A549 (cell line): ENCODE data around the gene SELENBP1. TPM values are rescaled to one million over a fixed set of nuclear protein-coding genes. Genes with fewer than 3 reads are reported as not detected.

Source experiments
- ATAC-seq, 2 experiments: fragments of 200-7000 bp in 1 of 2; fragments of >200 bp in 1 of 2; cut with Nextera tagmentation in 1 of 2; cut with Tn5 transposase in 1 of 2; 3 replicates each; pipeline versions ENCODE4 v1.8.0 to v1.9.1; 2018 to 2020; ENCODE audit warnings: mild to moderate bottlenecking in 1 of 2, moderate library complexity in 1 of 2
- CTCF ChIA-PET: fragments of 300-600 bp; sonication (Branson Sonifier 250); formaldehyde crosslinking; extraction: SDS; loops from one replicate; lab custom pipeline; 2021; ENCODE audit warnings: antibody characterized with exemption, inconsistent platforms; lab: Yijun Ruan, JAX
- POLR2A ChIA-PET: fragments of 350-600 bp; formaldehyde crosslinking; extraction: SDS; loops from one replicate; lab custom pipeline; 2021; ENCODE audit warnings: antibody characterized with exemption, inconsistent platforms; lab: Yijun Ruan, JAX
- DNase-seq, 2 experiments: peaks; one replicate each; pipeline versions ENCODE4 v3.0.0 to v3.0.0-alpha.2; 2011 to 2016; ENCODE audit warnings: low read depth in 1 of 2, low spot score in 1 of 2
- FAIRE-seq: peaks from 2 replicates; lab custom pipeline; 2011; peaks lifted over from hg19 to GRCh38; lab: Jason Lieb, UNC
- H3K27ac ChIP-seq, 2 experiments: fragments of >200 bp; sonication (Bioruptor Twin); formaldehyde crosslinking; 3 replicates each; pipeline ENCODE4 v1.5.1; 2016 to 2017
- H3K4me1 ChIP-seq: fragments of >200 bp; sonication (Bioruptor Twin); formaldehyde crosslinking; 3 replicates; pipeline ENCODE4 v1.6.1; 2016
- H3K4me2 ChIP-seq: fragments of >200 bp; sonication (Bioruptor Twin); formaldehyde crosslinking; 3 replicates; pipeline ENCODE4 v1.6.1; 2016
- H3K4me3 ChIP-seq: fragments of >200 bp; sonication (Bioruptor Twin); formaldehyde crosslinking; 3 replicates; pipeline ENCODE4 v1.5.1; 2016
- H3K9me3 ChIP-seq: fragments of >200 bp; sonication (Bioruptor Twin); formaldehyde crosslinking; 3 replicates; pipeline ENCODE4 v1.6.1; 2016
- CBX2 ChIP-seq: fragments of 200-600 bp; sonication (generic); IDR thresholded peaks from 2 replicates; pipeline ENCODE4 v1.6.1; 2016; ENCODE audit warnings: low read depth, mild to moderate bottlenecking, borderline replicate concordance
- CEBPB ChIP-seq, 2 experiments: fragments of >200 bp in 1 of 2; sonication (Bioruptor Twin) in 1 of 2; formaldehyde crosslinking in 1 of 2; IDR thresholded peaks; 2 replicates each; pipeline ENCODE4 v1.6.1; 2012 to 2016
- CHD4 ChIP-seq: fragments of 200-600 bp; sonication (generic); IDR thresholded peaks from 2 replicates; pipeline ENCODE4 v1.6.1; 2016; ENCODE audit warnings: antibody characterized with exemption, mild to moderate bottlenecking, borderline replicate concordance
- EHF ChIP-seq: fragments of 250-450 bp; sonication (Bioruptor Pico); IDR thresholded peaks from 2 replicates; pipeline ENCODE4 v1.5.0; 2020; ENCODE audit warnings: mild to moderate bottlenecking
- ESRRA ChIP-seq: fragments of 150-350 bp; IDR thresholded peaks from 2 replicates; pipeline ENCODE4 v1.6.1; 2014; ENCODE audit warnings: mild to moderate bottlenecking, low read length, borderline replicate concordance
- HDAC2 ChIP-seq: fragments of 200-600 bp; sonication (generic); IDR thresholded peaks from 2 replicates; pipeline ENCODE4 v1.6.1; 2016
- HOXB13 ChIP-seq: fragments of 250-450 bp; sonication (Bioruptor Pico); IDR thresholded peaks from 2 replicates; pipeline ENCODE4 v1.5.0; 2020; ENCODE audit warnings: low read depth, mild to moderate bottlenecking, moderate library complexity
- JUN ChIP-seq, 2 experiments: fragments of >200 bp; sonication (Bioruptor Twin); formaldehyde crosslinking; IDR thresholded peaks; 2 replicates in 1 of 2; 3 replicates in 1 of 2; pipeline ENCODE4 v1.6.1; 2016 to 2017
- KDM1A ChIP-seq: fragments of 200-600 bp; sonication (generic); IDR thresholded peaks from 2 replicates; pipeline ENCODE4 v1.6.1; 2016; ENCODE audit warnings: low read depth, mild to moderate bottlenecking
- MYC ChIP-seq: IDR thresholded peaks from 2 replicates; pipeline ENCODE4 v1.6.1; 2012; ENCODE audit warnings: mild to moderate bottlenecking, inconsistent platforms, low read length, improper control_type of control experiment, borderline replicate concordance
- NPAS2 ChIP-seq: fragments of 250-450 bp; sonication (Bioruptor Pico); IDR thresholded peaks from 2 replicates; pipeline ENCODE4 v1.8.0; 2022; ENCODE audit warnings: mild to moderate bottlenecking, moderate library complexity, borderline replicate concordance
- NR3C1 ChIP-seq: fragments of >200 bp; sonication (Bioruptor Twin); formaldehyde crosslinking; IDR thresholded peaks from 3 replicates; pipeline ENCODE4 v1.6.1; 2017
- PHF8 ChIP-seq: fragments of 200-600 bp; sonication (generic); IDR thresholded peaks from 2 replicates; pipeline ENCODE4 v1.6.1; 2016; ENCODE audit warnings: low read depth, mild to moderate bottlenecking, antibody characterized with exemption, moderate library complexity, borderline replicate concordance
- RARB ChIP-seq: fragments of 250-450 bp; sonication (Bioruptor Pico); IDR thresholded peaks from 2 replicates; pipeline ENCODE4 v1.8.0; 2021; ENCODE audit warnings: mild to moderate bottlenecking, moderate library complexity
- RCOR1 ChIP-seq: fragments of 150-350 bp; IDR thresholded peaks from 2 replicates; pipeline ENCODE4 v1.6.1; 2014; ENCODE audit warnings: antibody characterized with exemption, low read length, low read depth
- RFX5 ChIP-seq: fragments of 450-650 bp; IDR thresholded peaks from 2 replicates; pipeline ENCODE4 v1.7.1; 2014; ENCODE audit warnings: antibody characterized with exemption, mild to moderate bottlenecking, moderate library complexity
- SREBF2 ChIP-seq: fragments of 450-650 bp; IDR thresholded peaks from 2 replicates; pipeline ENCODE4 v1.6.1; 2014; ENCODE audit warnings: mild to moderate bottlenecking, moderate library complexity
- TFCP2L1 ChIP-seq: fragments of 250-450 bp; sonication (Bioruptor Pico); IDR thresholded peaks from 2 replicates; pipeline ENCODE4 v1.5.0; 2021; ENCODE audit warnings: mild to moderate bottlenecking
- TP53 ChIP-seq: fragments of 250-450 bp; sonication (Bioruptor Pico); IDR thresholded peaks from 2 replicates; pipeline ENCODE4 v1.5.0; 2021; ENCODE audit warnings: mild to moderate bottlenecking, moderate library complexity
- ZC3H11A ChIP-seq: fragments of 450-650 bp; IDR thresholded peaks from 2 replicates; pipeline ENCODE4 v1.6.1; 2014; ENCODE audit warnings: antibody characterized with exemption, mild to moderate bottlenecking
- ZFP36 ChIP-seq: fragments of 450-650 bp; IDR thresholded peaks from 2 replicates; pipeline ENCODE4 v1.6.1; 2014; ENCODE audit warnings: borderline replicate concordance; ENCODE audit not compliant: partially characterized antibody
- ZNF302 ChIP-seq: fragments of 250-450 bp; sonication (Bioruptor Pico); IDR thresholded peaks from 2 replicates; pipeline ENCODE4 v1.9.0; 2021; ENCODE audit warnings: inconsistent platforms, mild to moderate bottlenecking, moderate library complexity
- ZSCAN20 ChIP-seq: fragments of 250-450 bp; sonication (Bioruptor Pico); IDR thresholded peaks from 2 replicates; pipeline ENCODE4 v1.8.0; 2022; ENCODE audit warnings: mild to moderate bottlenecking, moderate library complexity
- WGBS: methylation state at CpG from one replicate; pipeline ENCODE4 v1.1.6; 2017; ENCODE audit errors: missing lambda C conversion rate; 5-methylcytosine and 5-hydroxymethylcytosine counted together
- polyA plus RNA-seq, 4 experiments: library from polyadenylated mRNA; depleted of rRNA in 3 of 4; stranded (reverse); fragments of >200 nt; fragmentation: RNase III in 1 of 4; extraction: RNeasy Plus Mini Kit Qiagen cat#74134 plus additional on column Dnase treatment in 1 of 4; gene quantifications; 2 replicates in 3 of 4; 3 replicates in 1 of 4; pipeline ENCODE4 v1.2.3, GENCODE V29; 2011 to 2017
- TF ChIP-seq, protein P1 (sequence below): fragments of 250-450 bp; sonication (Bioruptor Pico); IDR thresholded peaks from 2 replicates; pipeline ENCODE4 v1.5.0; 2020; ENCODE audit warnings: low read depth, mild to moderate bottlenecking, moderate library complexity
- TF ChIP-seq, protein P2 (sequence below): fragments of >200 bp; sonication (Bioruptor Twin); formaldehyde crosslinking; IDR thresholded peaks from 3 replicates; pipeline ENCODE4 v1.5.1; 2016
- TF ChIP-seq, protein P3 (sequence below): IDR thresholded peaks from 2 replicates; pipeline ENCODE4 v1.6.1; 2012; ENCODE audit warnings: low read depth, borderline replicate concordance
- TF ChIP-seq, protein P4 (sequence below): fragments of >200 bp; sonication (Bioruptor Twin); formaldehyde crosslinking; IDR thresholded peaks from 2 replicates; pipeline ENCODE4 v1.6.1; 2016
- TF ChIP-seq, protein P5 (sequence below): fragments of 250-450 bp; sonication (Bioruptor Pico); IDR thresholded peaks from 2 replicates; pipeline ENCODE4 v1.5.0; 2021; ENCODE audit warnings: mild to moderate bottlenecking, moderate library complexity, borderline replicate concordance
- TF ChIP-seq, protein P6 (sequence below): fragments of 150-350 bp; IDR thresholded peaks from 2 replicates; pipeline ENCODE4 v1.6.1; 2014; ENCODE audit warnings: low read depth, mild to moderate bottlenecking, low read length

Gene SELENBP1
- polyA plus RNA-seq, 2 of the 4 experiments (the other 2 are of a cell fraction) = 12.8 to 28.6 TPM

DNA sequence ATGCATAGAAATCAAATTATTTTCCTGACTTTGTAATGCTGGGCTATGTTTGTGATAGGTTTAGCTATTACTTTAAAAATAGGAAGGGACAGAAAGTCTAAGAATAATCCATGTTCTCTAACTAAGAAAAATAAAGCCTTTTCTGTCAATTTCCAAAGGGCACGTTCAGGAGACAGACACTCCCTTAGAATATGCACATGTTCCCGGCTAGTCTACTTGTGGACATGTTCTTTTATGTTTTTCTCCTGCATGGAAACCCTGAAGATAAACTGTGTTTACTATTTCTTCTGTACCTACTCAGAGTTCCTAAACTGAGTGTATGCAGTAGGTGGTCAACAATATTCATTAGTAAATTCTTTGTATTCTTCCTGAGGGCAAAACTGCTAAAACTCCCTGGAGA, 39.4 kb upstream of the SELENBP1 start:
- WGBS = 81% methylated on average over 2 of the region's 2 CpGs
- Histone ChIP-seq H3K27ac (no peak overlapping the region), H3K4me3 (no peak overlapping the region), H3K4me1 (no peaks in the 10 kb centered on the region; the same call in 2 of the 3 replicates), H3K9me3 (no peaks in the 10 kb centered on the region), H3K4me2 (no peak overlapping the region)
- FAIRE-seq (no peak), DNase-seq (no peak), ATAC-seq (no peak)
- POLR2A ChIA-PET = interaction anchor here (0.9 kb wide), 1 partner anchor 13 kb away, joined by 3 read pairs; the partner anchor contains the start of gene PSMB4
- TF ChIP-seq, protein P1, sequence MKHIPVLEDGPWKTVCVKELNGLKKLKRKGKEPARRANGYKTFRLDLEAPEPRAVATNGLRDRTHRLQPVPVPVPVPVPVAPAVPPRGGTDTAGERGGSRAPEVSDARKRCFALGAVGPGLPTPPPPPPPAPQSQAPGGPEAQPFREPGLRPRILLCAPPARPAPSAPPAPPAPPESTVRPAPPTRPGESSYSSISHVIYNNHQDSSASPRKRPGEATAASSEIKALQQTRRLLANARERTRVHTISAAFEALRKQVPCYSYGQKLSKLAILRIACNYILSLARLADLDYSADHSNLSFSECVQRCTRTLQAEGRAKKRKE = no peak
- no peak for TF ChIP-seq ZSCAN20 (CRISPR knock-in tag)
- no peak for TF ChIP-seq SREBF2
- no peak for TF ChIP-seq RFX5
- no peak for TF ChIP-seq HDAC2
- no peak for TF ChIP-seq TFCP2L1 (CRISPR knock-in tag)
- no peak for TF ChIP-seq PHF8
- no peak for TF ChIP-seq JUN (IDR thresholded peaks at IDR 0.05)
- TF ChIP-seq RARB (CRISPR knock-in tag) = no peak
- CTCF ChIA-PET = interaction anchor here (0.6 to 0.7 kb wide), 2 partner anchors 13 to 37 kb away, joined by 3 read pairs; no protein-coding TSS in a partner anchor

DNA sequence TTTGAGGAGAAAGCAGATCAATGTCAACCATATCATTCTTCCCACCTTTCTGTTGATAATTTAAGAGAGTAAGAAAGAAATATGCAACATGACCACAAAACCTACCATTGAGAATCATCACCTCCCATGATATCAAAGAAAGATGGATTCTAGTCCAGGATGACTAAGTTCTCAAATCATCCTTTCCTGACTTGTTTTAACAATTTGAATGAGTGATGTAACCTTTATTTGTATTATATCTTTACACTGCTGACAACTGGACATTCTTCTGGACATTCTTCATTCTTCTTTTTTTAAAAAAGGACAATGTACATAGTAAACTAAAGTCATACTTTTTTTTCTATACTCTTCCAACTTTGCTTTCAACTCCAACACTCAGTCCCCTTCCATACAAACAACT, 36.4 kb upstream of the SELENBP1 start:
- Histone ChIP-seq H3K27ac (no peak overlapping the region), H3K4me2 (no peak overlapping the region), H3K4me3 (no peak overlapping the region), H3K4me1 (no peaks in the 10 kb centered on the region; the same call in 2 of the 3 replicates), H3K9me3 (no peaks in the 10 kb centered on the region)
- no peak for TF ChIP-seq ZC3H11A
- no peak for TF ChIP-seq NR3C1
- no peak for TF ChIP-seq TP53 (CRISPR knock-in tag)
- TF ChIP-seq, protein P2, sequence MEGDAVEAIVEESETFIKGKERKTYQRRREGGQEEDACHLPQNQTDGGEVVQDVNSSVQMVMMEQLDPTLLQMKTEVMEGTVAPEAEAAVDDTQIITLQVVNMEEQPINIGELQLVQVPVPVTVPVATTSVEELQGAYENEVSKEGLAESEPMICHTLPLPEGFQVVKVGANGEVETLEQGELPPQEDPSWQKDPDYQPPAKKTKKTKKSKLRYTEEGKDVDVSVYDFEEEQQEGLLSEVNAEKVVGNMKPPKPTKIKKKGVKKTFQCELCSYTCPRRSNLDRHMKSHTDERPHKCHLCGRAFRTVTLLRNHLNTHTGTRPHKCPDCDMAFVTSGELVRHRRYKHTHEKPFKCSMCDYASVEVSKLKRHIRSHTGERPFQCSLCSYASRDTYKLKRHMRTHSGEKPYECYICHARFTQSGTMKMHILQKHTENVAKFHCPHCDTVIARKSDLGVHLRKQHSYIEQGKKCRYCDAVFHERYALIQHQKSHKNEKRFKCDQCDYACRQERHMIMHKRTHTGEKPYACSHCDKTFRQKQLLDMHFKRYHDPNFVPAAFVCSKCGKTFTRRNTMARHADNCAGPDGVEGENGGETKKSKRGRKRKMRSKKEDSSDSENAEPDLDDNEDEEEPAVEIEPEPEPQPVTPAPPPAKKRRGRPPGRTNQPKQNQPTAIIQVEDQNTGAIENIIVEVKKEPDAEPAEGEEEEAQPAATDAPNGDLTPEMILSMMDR = no peak
- no peak for TF ChIP-seq EHF (CRISPR knock-in tag)
- no peak for TF ChIP-seq RARB (CRISPR knock-in tag)
- TF ChIP-seq, protein P3, sequence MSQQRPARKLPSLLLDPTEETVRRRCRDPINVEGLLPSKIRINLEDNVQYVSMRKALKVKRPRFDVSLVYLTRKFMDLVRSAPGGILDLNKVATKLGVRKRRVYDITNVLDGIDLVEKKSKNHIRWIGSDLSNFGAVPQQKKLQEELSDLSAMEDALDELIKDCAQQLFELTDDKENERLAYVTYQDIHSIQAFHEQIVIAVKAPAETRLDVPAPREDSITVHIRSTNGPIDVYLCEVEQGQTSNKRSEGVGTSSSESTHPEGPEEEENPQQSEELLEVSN = no peak
- TF ChIP-seq CEBPB (IDR thresholded peaks at IDR 0.05) = no peak
- no peak for TF ChIP-seq MYC
- TF ChIP-seq PHF8 = no peak
- no peak for TF ChIP-seq ZSCAN20 (CRISPR knock-in tag)
- TF ChIP-seq HOXB13 (CRISPR knock-in tag) = no peak
- TF ChIP-seq, protein P4, sequence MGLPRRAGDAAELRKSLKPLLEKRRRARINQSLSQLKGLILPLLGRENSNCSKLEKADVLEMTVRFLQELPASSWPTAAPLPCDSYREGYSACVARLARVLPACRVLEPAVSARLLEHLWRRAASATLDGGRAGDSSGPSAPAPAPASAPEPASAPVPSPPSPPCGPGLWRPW = no peak
- TF ChIP-seq RCOR1 = no peak
- no peak for TF ChIP-seq CHD4
- no peak for TF ChIP-seq ESRRA
- ChIA-PET POLR2A (no interaction called here), CTCF (no interaction called here)
- ATAC-seq = no peak
- no peak for DNase-seq
- FAIRE-seq = no peak

DNA sequence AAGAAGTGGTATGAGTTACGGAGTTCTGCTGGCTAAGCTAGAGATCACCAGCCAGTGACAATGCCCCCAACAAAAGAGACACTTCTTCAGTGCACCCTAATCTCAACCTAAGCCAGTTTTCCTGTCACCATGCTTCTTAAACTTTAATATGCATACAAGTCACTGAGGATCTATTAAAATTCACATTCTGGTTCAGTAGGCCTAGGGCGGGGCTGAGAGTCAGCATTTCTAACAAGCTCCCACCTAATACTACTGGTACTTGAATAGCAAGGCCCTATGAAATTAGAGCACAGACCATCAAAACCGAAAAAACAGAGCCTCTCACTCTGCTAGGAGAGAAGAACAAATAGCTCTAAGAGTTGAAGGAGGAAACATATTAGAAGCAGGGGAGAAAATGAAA, 34.8 kb upstream of the SELENBP1 start:
- 97% methylated on average over 3 of the region's 3 CpGs for WGBS
- Histone ChIP-seq H3K4me2 (no peak overlapping the region), H3K4me3 (no peak overlapping the region), H3K4me1 (no peaks in the 10 kb centered on the region; the same call in 2 of the 3 replicates), H3K9me3 (no peaks in the 10 kb centered on the region), H3K27ac (no peak overlapping the region)
- ATAC-seq (no peak), FAIRE-seq (no peak), DNase-seq (no peak)
- ChIA-PET POLR2A (no interaction called here), CTCF (interaction anchor here (0.6 to 1.5 kb wide), 5 partner anchors 8 to 327 kb away, joined by 3 to 7 read pairs (median 4); partner anchors contain the start of gene PSMB4)
- TF ChIP-seq ZNF302 (CRISPR knock-in tag) (no peak), CBX2 (no peak), ZFP36 (no peak), KDM1A (no peak), NPAS2 (no peak)
- TF ChIP-seq, protein P5, sequence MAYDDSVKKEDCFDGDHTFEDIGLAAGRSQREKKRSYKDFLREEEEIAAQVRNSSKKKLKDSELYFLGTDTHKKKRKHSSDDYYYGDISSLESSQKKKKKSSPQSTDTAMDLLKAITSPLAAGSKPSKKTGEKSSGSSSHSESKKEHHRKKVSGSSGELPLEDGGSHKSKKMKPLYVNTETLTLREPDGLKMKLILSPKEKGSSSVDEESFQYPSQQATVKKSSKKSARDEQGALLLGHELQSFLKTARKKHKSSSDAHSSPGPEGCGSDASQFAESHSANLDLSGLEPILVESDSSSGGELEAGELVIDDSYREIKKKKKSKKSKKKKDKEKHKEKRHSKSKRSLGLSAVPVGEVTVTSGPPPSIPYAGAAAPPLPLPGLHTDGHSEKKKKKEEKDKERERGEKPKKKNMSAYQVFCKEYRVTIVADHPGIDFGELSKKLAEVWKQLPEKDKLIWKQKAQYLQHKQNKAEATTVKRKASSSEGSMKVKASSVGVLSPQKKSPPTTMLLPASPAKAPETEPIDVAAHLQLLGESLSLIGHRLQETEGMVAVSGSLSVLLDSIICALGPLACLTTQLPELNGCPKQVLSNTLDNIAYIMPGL = no peak
- TF ChIP-seq, protein P6, sequence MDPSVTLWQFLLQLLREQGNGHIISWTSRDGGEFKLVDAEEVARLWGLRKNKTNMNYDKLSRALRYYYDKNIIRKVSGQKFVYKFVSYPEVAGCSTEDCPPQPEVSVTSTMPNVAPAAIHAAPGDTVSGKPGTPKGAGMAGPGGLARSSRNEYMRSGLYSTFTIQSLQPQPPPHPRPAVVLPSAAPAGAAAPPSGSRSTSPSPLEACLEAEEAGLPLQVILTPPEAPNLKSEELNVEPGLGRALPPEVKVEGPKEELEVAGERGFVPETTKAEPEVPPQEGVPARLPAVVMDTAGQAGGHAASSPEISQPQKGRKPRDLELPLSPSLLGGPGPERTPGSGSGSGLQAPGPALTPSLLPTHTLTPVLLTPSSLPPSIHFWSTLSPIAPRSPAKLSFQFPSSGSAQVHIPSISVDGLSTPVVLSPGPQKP = no peak
